ENCODE results near the gene SLF2. TPM values are rescaled to one million over a fixed set of nuclear protein-coding genes. Genes with fewer than 3 reads are reported as not detected.

The SLF2 gene
- total RNA-seq, 4 donors from 2014 or later, result 27.9 to 102 (median 59.9) TPM

DNA sequence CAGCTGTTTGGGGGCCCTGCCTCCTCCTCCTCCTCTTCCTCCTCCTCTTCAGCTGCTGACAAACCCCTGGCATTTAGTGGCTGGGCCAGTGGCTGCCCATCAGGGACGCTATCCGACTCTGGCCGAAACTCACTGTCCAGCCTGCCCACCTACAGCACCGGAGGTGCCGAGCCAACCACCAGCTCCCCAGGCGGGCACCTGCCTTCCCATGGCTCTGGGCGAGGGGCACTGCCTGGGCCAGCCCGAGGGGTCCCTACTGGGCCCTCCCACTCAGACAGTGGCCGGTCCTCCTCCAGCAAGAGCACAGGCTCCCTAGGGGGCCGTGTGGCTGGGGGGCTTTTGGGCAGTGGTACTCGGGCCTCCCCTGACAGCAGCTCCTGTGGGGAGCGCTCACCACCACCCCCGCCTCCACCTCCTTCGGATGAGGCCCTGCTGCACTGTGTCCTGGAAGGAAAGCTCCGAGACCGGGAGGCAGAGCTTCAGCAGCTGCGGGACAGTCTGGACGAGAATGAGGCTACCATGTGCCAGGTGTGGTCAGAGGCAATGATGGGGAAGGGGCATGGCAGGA, 91.0 kb downstream of the SLF2 start:
- H3K4me1 ChIP-seq, result peaks cover 6 to 11% of the 10 kb centered on the region in 2 donors
- TF ChIP-seq POLR2A (IDR thresholded peaks at IDR 0.05), result no peak
- TF ChIP-seq, protein P1, sequence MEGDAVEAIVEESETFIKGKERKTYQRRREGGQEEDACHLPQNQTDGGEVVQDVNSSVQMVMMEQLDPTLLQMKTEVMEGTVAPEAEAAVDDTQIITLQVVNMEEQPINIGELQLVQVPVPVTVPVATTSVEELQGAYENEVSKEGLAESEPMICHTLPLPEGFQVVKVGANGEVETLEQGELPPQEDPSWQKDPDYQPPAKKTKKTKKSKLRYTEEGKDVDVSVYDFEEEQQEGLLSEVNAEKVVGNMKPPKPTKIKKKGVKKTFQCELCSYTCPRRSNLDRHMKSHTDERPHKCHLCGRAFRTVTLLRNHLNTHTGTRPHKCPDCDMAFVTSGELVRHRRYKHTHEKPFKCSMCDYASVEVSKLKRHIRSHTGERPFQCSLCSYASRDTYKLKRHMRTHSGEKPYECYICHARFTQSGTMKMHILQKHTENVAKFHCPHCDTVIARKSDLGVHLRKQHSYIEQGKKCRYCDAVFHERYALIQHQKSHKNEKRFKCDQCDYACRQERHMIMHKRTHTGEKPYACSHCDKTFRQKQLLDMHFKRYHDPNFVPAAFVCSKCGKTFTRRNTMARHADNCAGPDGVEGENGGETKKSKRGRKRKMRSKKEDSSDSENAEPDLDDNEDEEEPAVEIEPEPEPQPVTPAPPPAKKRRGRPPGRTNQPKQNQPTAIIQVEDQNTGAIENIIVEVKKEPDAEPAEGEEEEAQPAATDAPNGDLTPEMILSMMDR (IDR thresholded peaks at IDR 0.05), result no peak
- H3K36me3 ChIP-seq, result no peaks in the 10 kb centered on the region
- H3K9me3 ChIP-seq, result no peaks in the 10 kb centered on the region
- no peak overlapping the region for H3K27ac ChIP-seq
- no peak overlapping the region for H3K4me3 ChIP-seq
- intact Hi-C loops (cut with DNase I; ENCODE audit: low total_unique reads), result no loop called here
- DNase-seq, result no peak
- H3K27me3 ChIP-seq, result no peaks in the 10 kb centered on the region

DNA sequence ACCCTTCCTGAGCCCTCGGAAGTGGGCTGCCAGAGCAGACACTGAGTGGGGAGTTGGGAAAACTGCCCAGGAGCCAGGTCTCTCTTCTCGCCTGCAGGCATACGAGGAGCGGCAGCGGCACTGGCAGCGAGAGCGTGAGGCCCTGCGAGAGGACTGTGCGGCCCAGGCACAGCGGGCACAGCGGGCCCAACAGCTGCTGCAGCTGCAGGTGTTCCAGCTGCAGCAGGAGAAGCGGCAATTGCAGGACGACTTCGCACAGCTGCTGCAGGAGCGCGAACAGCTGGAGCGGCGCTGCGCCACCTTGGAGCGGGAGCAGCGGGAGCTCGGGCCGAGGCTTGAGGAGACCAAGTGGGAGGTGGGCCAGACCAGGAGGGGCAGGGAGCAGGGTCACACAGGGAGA, 92.6 kb downstream of the SLF2 start:
- Histone ChIP-seq H3K4me1 (peaks cover 6 to 11% of the 10 kb centered on the region in 2 donors), H3K4me3 (no peak overlapping the region), H3K27me3 (no peaks in the 10 kb centered on the region), H3K9me3 (no peaks in the 10 kb centered on the region), H3K36me3 (no peaks in the 10 kb centered on the region), H3K27ac (no peak overlapping the region)
- no peak for DNase-seq
- TF ChIP-seq POLR2A (IDR thresholded peaks at IDR 0.05), result no peak
- intact Hi-C loops (cut with DNase I; ENCODE audit: low total_unique reads), result no loop called here

DNA sequence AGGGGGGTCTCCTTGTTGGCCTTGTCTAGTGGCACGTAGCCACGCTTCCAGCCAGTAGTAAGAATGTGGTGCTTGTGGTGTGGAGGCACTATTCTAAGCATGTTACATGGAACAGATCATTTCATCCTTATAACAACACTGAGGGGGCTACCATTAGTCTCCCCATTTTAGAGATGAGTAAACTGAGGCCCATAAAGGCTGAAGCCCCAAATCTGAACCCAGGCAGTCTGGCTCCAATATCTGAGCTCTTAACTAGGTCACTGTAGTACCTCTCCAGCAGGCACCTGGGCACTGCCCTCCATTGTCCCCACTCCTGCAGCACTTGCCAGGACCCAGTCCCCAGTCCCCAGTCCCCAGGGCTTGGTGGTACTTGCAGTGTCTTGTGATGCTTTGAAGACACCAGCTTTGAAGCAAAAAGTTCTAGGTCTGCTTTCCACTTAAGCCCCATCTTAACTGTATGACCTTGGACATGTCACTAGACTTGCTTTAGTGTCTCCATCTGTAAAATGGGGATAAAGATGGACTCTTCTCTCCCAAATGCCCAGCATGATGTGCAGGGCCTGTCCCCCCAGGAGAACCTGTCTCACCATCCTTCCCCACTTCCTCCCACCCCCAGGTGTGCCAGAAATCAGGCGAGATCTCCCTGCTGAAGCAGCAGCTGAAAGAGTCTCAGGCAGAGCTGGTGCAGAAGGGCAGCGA, 93.3 kb downstream of the SLF2 start:
- Histone ChIP-seq H3K27me3 (no peaks in the 10 kb centered on the region), H3K9me3 (no peaks in the 10 kb centered on the region), H3K4me3 (no peak overlapping the region), H3K36me3 (no peaks in the 10 kb centered on the region), H3K27ac (peak overlapping the region in 1 of 2 donors; percentile 71), H3K4me1 (peaks cover 6 to 11% of the 10 kb centered on the region in 2 donors)
- intact Hi-C loops (cut with DNase I; ENCODE audit: low total_unique reads), result no loop called here
- no peak for DNase-seq
- TF ChIP-seq, protein P1 (IDR thresholded peaks at IDR 0.05), result no peak
- no peak for TF ChIP-seq POLR2A (IDR thresholded peaks at IDR 0.05)

DNA sequence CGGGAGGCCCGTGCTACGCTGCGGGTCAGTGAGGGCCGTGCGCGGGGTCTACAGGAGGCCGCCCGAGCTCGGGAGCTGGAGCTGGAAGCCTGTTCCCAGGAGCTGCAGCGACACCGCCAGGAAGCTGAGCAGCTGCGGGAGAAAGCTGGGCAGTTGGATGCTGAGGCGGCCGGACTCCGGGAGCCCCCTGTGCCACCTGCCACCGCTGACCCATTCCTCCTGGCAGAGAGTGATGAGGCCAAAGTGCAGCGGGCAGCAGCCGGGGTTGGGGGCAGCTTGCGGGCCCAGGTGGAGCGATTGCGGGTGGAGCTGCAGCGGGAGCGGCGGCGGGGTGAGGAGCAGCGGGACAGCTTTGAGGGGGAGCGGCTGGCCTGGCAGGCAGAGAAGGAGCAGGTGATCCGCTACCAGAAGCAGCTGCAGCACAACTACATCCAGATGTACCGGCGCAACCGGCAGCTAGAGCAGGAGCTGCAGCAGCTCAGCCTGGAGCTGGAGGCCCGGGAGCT, 93.9 kb downstream of the SLF2 start:
- TF ChIP-seq POLR2A (IDR thresholded peaks at IDR 0.05), result no peak
- TF ChIP-seq, protein P1 (IDR thresholded peaks at IDR 0.05), result no peak
- intact Hi-C loops (cut with DNase I; ENCODE audit: low total_unique reads), result no loop called here
- peaks cover 6 to 11% of the 10 kb centered on the region in 2 donors for H3K4me1 ChIP-seq
- no peaks in the 10 kb centered on the region for H3K27me3 ChIP-seq
- peak overlapping the region; percentile 64 to 71 for H3K27ac ChIP-seq
- no peak overlapping the region for H3K4me3 ChIP-seq
- no peaks in the 10 kb centered on the region for H3K36me3 ChIP-seq
- DNase-seq, result peak in 1 of 2 donors; percentile 46
- H3K9me3 ChIP-seq, result no peaks in the 10 kb centered on the region

DNA sequence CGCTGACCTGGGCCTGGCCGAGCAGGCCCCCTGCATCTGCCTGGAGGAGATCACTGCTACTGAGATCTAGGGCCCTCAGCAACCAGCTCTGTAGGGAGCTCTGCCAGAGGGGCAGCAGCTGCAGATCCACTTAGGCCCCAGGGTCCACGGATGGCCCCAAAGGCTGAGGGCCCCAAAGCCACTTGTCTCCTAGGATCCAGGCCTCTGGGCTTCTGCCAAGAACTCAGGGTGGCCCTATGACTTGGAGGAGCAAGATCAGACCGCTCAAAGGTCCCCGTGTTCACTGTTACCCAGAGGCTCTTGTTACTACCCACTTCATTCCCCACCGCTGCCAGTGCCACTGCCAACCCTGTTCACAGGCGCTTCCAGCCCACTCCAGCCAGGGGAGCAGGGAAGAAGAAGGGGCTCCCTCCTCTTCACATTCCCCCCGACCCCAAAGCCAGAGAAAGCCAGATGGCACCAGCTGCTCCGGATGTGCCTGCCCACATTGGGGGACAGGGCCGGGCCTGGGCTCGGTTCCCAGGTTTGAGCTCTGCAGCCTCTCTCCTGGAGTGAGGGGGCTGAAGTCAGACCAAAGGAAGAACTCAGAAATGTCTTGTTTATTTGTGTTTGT, 94.4 kb downstream of the SLF2 start:
- Histone ChIP-seq H3K9me3 (no peaks in the 10 kb centered on the region), H3K27ac (peak overlapping the region; percentile 64 to 71), H3K4me3 (no peak overlapping the region), H3K4me1 (peaks cover 5 to 6% of the 10 kb centered on the region in 2 donors), H3K36me3 (no peaks in the 10 kb centered on the region), H3K27me3 (no peaks in the 10 kb centered on the region)
- TF ChIP-seq POLR2A (IDR thresholded peaks at IDR 0.05), result no peak
- TF ChIP-seq, protein P1 (IDR thresholded peaks at IDR 0.05), result no peak
- intact Hi-C loops (cut with DNase I; ENCODE audit: low total_unique reads), result no loop called here
- DNase-seq, result peak in 1 of 2 donors; percentile 38
